Skeletal muscle satellite cell (primary cell): ENCODE data around the gene PAN3.

Experiments used
- H3K27me3 ChIP-seq: 2 replicates; pipeline ENCODE4 v1.7.0; 2013; ENCODE audit warnings: low read length; ENCODE audit not compliant: control insufficient read depth, insufficient read depth
- H3K36me3 ChIP-seq: 2 replicates; pipeline ENCODE4 v1.7.0; 2013; ENCODE audit warnings: mild to moderate bottlenecking, control low read depth, low read length; ENCODE audit not compliant: insufficient read depth
- H3K4me1 ChIP-seq: 2 replicates; pipeline ENCODE4 v1.7.0; 2013; ENCODE audit warnings: low read length; ENCODE audit not compliant: control insufficient read depth, insufficient read depth
- H3K4me2 ChIP-seq: 2 replicates; pipeline ENCODE4 v1.7.0; 2013; ENCODE audit warnings: mild to moderate bottlenecking, low read length
- H3K4me3 ChIP-seq: 2 replicates; pipeline ENCODE4 v1.7.0; 2013; ENCODE audit warnings: low read length
- H3K9ac ChIP-seq: 2 replicates; pipeline ENCODE4 v1.7.0; 2013; ENCODE audit warnings: mild to moderate bottlenecking, low read depth, low read length, moderate library complexity
- H3K9me3 ChIP-seq: replicated peaks from 2 replicates; pipeline ENCODE4 v1.7.0; 2013; ENCODE audit warnings: mild to moderate bottlenecking, control low read depth, low read length

The PAN3 gene

DNA sequence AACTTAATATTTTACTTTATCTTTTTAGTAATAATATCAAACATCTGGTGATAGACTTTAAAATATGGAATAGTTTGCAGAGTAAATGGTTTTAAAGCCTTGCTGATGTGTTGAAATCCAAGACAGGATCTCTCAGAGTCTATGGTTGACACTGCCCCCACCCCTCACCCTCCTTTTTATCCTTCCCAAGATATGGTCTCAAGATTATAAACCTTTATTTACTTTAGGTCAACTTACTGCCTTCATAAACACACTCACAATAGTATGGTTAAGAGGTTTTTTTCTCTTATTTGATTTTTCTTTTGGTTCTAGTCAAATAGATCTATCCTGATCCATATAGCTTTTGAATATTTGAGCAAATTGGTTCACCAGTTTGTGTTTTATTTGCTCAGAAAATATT lies 39.0 kb downstream of the PAN3 start:
- Histone ChIP-seq H3K9me3 (no peaks in the 10 kb centered on the region), H3K36me3 (no peaks in the 10 kb centered on the region), H3K4me2 (no peak overlapping the region), H3K27me3 (no peaks in the 10 kb centered on the region), H3K4me1 (peaks cover 10% of the 10 kb centered on the region), H3K4me3 (no peak overlapping the region), H3K9ac (no peak overlapping the region)

DNA sequence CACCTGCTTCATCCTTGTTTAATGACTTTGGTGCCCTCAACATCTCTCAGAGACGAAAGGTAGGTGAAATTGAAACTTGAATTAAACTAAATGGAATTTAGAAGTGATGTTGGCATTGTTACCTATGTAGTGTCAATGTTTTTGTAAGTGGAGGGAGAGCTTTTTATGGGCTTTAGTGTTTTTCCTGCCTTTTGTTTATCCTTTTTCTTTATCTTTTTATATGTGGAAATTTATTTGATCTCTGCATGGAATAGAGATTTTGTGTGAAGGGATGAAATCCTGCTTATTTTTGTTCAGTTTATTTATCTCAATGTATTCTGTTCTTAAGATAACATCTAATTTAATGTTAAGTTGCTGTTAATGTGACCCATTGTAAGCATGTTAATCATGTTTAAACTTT lies 39.5 kb downstream of the PAN3 start:
- peaks cover 10% of the 10 kb centered on the region for H3K4me1 ChIP-seq
- no peaks in the 10 kb centered on the region for H3K36me3 ChIP-seq
- H3K4me3 ChIP-seq = no peak overlapping the region
- H3K27me3 ChIP-seq = no peaks in the 10 kb centered on the region
- no peak overlapping the region for H3K4me2 ChIP-seq
- no peak overlapping the region for H3K9ac ChIP-seq
- no peaks in the 10 kb centered on the region for H3K9me3 ChIP-seq

DNA sequence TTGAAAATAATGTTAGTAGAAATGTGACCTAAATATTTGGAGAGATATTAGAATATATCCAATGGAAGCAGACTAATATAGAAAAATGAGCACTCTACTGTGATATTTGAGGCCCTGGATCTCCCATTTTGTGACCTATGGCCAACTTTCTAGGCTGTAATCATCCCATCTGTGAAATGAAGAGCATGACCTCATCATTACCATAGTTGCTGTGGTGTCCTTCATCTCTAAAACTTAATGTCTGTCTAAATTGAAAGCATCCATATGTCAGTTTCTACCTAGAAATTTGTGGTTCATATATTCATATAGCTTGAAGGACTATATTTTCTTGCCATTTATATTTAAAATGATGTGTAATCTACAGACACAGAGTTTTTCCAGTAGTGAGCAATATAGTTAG lies 41.6 kb downstream of the PAN3 start:
- Histone ChIP-seq H3K4me2 (no peak overlapping the region), H3K36me3 (peaks cover 7% of the 10 kb centered on the region), H3K4me1 (peaks cover 10% of the 10 kb centered on the region), H3K4me3 (no peak overlapping the region), H3K9ac (no peak overlapping the region), H3K27me3 (no peaks in the 10 kb centered on the region), H3K9me3 (no peaks in the 10 kb centered on the region)

DNA sequence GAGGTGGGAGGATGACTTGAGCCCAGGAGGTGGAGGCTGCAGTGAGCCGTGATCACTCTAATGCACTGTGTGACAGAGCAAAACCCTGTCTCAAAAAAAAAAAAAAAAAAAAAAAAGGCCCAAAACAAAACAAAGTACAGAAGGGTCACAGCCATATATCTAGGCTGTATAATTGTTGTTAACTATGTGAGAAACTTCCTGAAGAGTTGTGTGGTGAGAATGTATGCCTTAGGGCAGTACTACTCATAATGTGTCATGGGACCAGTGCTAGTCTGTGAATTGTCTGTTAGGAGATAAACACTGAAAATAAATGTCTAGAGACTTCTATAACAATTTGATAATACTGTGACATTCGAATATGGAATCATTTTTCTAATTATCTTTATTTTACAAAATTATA lies 43.1 kb downstream of the PAN3 start:
- Histone ChIP-seq H3K4me2 (no peak overlapping the region), H3K27me3 (no peaks in the 10 kb centered on the region), H3K9ac (no peak overlapping the region), H3K4me3 (no peak overlapping the region), H3K9me3 (no peaks in the 10 kb centered on the region), H3K36me3 (peaks cover 7% of the 10 kb centered on the region), H3K4me1 (peaks cover 10% of the 10 kb centered on the region)

DNA sequence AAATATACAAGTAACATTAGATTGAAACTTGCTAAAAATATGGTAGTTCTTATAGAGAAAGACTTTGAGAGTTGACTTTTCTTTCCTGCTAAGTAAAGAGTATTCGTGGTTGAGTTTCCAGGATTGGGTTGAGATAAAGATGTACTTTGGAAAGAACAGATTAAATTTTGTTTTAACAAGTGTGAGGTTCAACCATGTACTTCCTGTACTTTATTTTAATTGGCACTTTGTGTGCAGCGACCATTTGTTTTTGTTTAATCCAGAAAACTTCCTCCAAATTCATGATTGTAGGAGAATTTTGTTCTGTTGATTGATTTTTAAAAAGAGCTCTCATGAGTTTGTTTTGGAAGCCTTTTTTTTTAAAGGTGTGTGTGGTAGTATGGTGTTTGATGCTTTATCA lies 46.9 kb downstream of the PAN3 start:
- Histone ChIP-seq H3K4me3 (no peak overlapping the region), H3K27me3 (no peaks in the 10 kb centered on the region)

DNA sequence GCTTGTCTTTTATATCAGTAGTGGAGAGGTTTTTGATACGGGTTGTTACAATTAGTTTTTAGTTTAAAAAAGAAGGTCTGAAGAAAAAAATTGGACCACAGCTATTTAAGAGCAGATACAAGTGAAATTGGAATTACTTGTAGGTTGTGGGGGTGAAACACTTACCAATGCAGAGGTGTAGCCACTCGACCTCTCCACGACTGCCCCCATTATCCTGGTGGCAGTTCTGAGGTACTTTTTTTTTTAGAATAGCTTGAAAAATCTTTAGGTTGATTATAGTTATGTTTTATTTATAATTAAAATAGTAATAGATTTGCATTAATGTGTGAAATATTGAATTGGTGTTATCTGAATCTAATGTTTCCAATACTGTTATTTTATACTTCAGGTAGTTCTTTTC lies 60.7 kb downstream of the PAN3 start:
- no peaks in the 10 kb centered on the region for H3K9me3 ChIP-seq
- H3K4me1 ChIP-seq = no peaks in the 10 kb centered on the region
- peaks cover 3% of the 10 kb centered on the region for H3K36me3 ChIP-seq
- H3K9ac ChIP-seq = no peak overlapping the region
- no peaks in the 10 kb centered on the region for H3K27me3 ChIP-seq
- no peak overlapping the region for H3K4me3 ChIP-seq
- no peak overlapping the region for H3K4me2 ChIP-seq

More for the DNA sequence above, 46.9 kb downstream of the PAN3 start:
- H3K9ac ChIP-seq = no peak overlapping the region
- no peaks in the 10 kb centered on the region for H3K9me3 ChIP-seq
- H3K36me3 ChIP-seq = peaks cover 7% of the 10 kb centered on the region
- peaks cover 10% of the 10 kb centered on the region for H3K4me1 ChIP-seq
- no peak overlapping the region for H3K4me2 ChIP-seq

DNA sequence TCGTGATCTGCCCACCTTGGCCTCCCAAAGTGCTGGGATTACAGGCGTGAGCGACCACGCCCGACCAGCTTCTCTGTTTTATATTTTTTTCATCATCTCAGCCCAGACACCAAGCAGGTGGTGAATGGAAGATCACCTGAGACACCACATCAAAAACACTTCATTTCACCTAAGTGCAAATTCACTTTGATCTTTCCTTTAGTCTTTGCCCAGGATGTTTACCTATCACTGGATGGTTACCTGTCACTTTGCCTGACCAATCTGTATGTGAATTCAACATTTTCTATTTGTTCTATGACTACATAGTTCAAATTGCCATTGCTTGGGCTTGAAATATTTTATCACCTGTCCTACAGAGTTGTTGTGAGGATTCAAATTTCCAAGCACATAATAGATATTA lies 65.7 kb downstream of the PAN3 start:
- Histone ChIP-seq H3K4me2 (no peak overlapping the region), H3K36me3 (no peaks in the 10 kb centered on the region), H3K9ac (no peak overlapping the region), H3K9me3 (no peaks in the 10 kb centered on the region), H3K4me1 (no peaks in the 10 kb centered on the region), H3K27me3 (no peaks in the 10 kb centered on the region), H3K4me3 (no peak overlapping the region)

DNA sequence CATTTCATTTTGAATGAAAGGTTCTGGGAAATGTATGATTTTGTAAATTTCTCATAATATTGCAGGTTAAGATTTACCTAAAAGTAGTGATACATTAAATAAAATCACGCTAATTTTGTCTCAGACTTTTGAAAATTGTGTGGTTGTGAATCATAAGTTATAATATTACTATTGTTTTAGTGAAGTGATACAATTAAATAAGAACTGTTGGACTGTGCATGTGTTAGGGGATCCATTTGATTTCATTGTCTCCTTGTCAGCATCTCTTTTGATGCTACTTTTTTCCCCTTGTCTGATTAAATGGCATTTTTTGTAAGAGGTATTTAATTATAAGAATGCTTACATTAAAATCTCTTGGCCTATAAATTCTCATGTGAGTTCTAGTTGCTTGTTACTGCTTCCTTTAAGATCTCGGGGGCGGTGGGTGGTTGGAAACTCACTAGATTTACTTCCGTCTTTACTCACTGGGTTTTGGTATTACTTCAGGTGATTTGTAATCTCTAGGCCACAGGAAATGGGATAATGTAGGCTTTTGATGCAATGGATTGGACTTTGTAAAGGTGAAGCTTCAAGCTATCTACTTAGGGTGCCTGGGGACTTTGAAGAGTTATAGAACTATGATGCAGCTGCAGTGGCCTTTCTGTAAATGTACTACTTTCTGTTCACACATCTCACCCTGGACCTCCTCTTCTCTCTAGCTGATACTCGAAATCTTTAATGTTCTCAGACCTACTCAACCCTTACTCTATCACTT lies 66.5 kb downstream of the PAN3 start:
- Histone ChIP-seq H3K36me3 (no peaks in the 10 kb centered on the region), H3K4me1 (no peaks in the 10 kb centered on the region), H3K9ac (no peak overlapping the region), H3K27me3 (no peaks in the 10 kb centered on the region), H3K9me3 (no peaks in the 10 kb centered on the region), H3K4me2 (no peak overlapping the region), H3K4me3 (no peak overlapping the region)

DNA sequence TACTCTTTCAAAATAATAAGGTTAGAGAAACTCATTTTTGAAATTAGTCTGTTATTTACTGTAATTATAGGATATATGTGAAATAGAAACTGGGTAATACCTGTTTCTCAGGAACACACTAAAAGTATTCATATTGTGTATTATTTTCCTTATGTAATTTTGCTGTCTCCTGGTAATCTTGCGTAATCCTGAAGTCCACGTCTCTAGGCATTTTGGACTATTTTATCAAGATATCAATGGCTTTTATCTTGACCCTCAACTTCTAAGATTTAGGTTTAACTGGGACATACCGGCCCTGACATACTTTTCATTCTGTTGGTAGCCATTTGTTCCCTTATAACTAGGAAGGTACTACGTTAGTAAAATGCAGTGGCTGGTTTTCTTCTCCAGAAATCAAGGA lies 80.3 kb downstream of the PAN3 start:
- Histone ChIP-seq H3K9ac (no peak overlapping the region), H3K36me3 (peaks cover 4% of the 10 kb centered on the region), H3K9me3 (no peaks in the 10 kb centered on the region), H3K4me1 (no peaks in the 10 kb centered on the region), H3K4me2 (no peak overlapping the region), H3K27me3 (no peaks in the 10 kb centered on the region), H3K4me3 (no peak overlapping the region)

DNA sequence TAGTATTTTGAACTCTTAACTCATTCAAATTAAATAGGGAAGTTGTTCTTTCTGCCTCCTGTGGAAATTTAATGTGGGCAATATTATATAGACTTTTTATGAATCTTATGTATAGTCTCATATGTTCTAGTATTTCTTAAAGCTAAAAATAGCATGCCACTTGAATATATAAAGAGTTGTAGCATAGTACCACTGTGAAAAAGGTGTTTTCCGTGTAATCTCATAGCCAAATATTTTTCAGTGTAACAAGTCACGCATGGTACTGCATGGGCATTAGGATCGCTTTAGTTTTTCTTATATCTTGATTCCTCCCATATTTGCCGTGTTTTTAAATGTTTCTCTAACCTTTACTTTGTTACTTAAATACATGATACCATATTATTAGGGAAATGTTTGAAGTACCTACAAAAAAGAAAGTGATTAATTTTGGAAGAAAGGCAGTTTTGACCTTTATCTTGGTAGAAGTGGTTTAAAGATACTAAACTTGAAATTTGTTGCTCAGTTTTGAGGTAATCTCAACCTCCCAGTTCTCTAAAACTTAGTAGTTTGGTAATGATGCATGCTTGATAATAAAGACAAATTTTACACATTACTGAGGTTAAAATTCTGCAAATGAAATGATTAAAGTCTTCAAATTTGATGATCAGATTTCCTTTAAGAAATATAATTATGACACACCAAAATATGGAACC lies 81.2 kb downstream of the PAN3 start:
- Histone ChIP-seq H3K4me3 (no peak overlapping the region), H3K36me3 (peaks cover 4% of the 10 kb centered on the region), H3K4me1 (no peaks in the 10 kb centered on the region), H3K9ac (no peak overlapping the region), H3K4me2 (no peak overlapping the region), H3K27me3 (no peaks in the 10 kb centered on the region), H3K9me3 (no peaks in the 10 kb centered on the region)

DNA sequence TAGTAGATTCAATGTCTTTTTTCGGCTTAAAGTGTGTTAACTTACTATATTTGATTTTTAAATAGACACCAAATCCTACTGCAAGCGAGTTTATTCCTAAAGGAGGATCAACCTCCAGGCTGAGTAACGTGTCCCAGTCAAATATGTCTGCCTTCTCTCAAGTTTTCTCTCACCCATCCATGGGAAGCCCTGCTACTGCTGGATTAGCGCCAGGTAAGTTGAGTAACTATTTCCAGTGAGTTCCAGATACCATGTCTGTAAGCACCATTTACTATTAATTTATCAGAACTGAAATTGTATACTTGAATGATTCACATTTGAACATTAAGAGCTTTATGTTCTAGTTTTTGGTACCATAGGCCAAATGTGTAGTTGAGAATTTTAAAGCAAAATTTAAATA lies 81.8 kb downstream of the PAN3 start:
- Histone ChIP-seq H3K4me2 (no peak overlapping the region), H3K4me1 (no peaks in the 10 kb centered on the region), H3K36me3 (peaks cover 2% of the 10 kb centered on the region), H3K4me3 (no peak overlapping the region), H3K9ac (no peak overlapping the region), H3K27me3 (no peaks in the 10 kb centered on the region), H3K9me3 (no peaks in the 10 kb centered on the region)
